ENCODE measurements around the gene MARCHF2.

The MARCHF2 gene

DNA sequence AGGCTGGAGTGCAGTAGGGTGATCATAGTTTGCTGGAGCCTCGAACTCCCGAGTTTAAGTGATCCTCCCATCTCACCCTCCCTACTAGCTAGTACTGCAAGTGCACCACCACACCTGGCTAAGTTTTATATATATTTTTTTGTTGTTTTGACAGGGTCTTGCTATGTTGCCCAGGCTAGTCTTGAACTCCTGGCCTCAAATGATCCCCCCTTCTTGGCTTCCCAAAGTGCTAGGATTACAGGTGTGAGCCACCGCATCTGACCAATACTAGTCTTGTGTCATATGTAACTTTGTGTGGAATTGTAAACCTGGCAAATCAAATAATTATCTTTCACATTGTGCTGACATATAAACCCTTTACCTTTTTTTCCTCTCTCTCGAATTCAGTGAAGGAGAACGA lies 41.9 kb downstream of the MARCHF2 start:
- no peak for DNase-seq

DNA sequence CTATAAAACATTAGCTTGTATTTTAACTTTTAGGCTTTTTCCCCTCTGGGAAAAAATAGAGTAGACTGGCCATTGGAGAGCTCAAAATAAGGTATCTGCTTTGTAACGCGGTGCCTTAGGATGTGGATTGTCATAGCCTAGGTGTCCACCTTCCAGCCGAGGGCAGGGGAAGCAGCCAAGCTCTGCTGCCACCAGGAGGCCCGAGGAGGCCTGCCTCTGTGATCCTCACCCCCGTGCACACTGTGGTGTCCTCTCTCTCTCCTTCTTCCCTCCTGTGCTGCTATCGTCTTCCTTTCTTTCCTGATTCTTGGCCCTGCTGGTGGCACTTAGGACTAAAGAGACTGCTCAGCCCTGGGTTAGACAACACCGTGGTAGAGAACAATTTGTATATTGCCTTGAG lies 43.0 kb downstream of the MARCHF2 start:
- DNase-seq = no peak

DNA sequence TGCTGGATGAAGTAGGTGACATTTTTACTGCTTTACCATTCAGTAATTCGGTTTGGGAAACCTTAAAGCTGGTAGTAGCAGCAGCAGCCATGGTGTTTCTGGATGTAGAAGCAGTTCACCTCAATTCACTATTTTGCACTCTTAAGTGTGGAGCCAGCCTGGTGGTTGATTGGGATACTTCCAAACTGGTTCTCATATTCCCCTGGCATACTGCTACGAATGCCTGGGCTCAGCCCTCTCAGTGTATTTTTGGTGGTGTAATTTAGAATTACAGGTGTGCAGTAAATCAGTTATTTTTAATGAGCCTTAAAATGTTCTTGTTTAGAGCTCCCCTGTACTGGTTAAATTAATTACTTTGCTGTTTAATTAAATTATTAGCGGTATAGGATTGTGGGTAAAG lies 44.1 kb downstream of the MARCHF2 start:
- no peak for DNase-seq

DNA sequence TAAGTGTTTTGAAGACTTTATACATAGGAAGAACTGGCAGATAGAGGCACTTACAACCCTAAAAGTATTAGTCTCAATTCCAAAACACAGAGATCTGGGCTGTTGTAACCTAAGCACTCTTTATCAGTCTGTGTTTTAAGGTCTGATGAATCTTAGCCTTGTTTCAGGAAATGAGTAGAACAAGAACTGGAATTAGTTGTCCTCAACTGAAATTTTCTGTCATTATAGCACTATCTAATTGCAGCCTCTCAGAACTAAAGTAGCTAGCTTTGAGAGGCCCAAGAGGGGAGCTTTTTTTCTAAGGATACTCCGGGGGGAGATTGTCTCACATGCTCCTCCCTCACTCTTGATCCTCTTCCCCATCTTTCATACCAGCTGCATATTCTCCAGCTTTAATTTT lies 44.7 kb downstream of the MARCHF2 start:
- DNase-seq = no peak

DNA sequence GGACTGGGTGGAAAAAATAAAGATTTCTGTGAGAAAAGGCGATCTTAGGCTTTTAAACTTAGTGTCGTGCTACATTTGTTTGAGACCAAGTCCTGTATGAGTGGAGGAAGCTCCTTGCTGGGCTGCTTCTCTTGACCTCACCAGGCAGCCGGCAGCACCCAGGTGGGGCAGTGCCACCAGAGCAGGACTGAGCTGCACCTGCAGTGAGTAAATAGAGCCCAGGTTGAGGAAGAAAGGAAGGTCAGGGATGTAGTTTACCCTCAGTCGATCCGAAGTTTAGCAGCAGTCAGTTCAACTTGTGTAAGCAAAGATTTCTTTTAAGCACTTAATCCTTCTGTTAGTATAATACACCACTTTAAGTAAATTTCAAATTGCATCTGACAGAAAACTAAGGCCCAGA lies 45.3 kb downstream of the MARCHF2 start:
- no peak for DNase-seq

DNA sequence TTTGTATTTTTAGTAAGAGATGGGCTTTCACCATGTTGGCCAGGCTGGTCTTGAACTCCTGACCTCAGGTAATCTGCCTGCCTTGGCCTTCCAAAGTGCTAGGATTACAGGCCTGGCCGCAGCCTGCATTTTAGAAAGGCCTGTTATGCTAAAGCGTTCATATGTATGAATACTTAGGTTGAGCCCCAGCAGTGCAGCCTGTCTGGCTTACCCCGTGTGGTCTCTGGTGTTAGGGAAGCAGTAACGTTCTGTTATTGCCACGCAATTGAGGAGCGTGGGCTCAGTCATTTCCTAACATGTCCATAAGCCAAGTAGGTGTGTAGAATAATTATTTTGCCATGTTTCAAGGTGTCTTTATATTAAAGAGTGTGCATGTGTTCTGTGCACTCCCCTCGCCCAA lies 46.0 kb downstream of the MARCHF2 start:
- no peak for DNase-seq

DNA sequence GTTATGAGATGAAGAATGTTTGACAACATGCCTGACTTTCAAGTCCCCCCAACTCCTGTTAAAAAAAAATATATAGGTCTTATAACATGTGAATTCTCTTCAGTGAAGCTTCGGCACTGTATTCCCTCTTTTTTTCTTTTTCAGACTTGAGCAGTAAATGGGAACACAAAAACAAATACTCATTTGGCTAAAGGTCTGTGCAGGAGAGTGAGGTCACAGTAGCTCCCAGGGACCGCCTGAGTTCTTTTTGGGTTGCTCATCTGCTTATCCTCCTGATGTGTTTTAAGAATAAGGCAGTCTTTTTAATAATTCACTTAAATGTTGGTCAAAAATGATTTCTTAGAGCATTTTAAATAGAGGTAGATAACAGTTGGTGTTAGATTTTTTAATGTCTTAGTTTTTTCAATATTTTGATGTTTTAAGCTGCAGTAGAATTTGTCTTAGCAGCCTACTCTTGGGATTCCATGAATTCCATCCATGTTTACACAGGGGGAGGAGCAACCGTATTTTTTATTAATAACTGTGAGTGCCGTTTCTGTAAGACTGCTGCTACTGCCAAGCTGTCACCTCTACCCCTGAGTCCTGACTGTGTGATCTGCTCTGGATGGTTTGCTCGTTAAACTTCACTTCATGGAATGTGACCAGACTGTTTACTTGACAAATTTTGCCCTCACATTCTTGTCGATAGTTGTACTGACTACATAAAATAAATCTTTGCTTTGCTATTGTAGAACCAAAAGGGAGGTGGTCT lies 46.6 kb downstream of the MARCHF2 start:
- no peak for DNase-seq

DNA sequence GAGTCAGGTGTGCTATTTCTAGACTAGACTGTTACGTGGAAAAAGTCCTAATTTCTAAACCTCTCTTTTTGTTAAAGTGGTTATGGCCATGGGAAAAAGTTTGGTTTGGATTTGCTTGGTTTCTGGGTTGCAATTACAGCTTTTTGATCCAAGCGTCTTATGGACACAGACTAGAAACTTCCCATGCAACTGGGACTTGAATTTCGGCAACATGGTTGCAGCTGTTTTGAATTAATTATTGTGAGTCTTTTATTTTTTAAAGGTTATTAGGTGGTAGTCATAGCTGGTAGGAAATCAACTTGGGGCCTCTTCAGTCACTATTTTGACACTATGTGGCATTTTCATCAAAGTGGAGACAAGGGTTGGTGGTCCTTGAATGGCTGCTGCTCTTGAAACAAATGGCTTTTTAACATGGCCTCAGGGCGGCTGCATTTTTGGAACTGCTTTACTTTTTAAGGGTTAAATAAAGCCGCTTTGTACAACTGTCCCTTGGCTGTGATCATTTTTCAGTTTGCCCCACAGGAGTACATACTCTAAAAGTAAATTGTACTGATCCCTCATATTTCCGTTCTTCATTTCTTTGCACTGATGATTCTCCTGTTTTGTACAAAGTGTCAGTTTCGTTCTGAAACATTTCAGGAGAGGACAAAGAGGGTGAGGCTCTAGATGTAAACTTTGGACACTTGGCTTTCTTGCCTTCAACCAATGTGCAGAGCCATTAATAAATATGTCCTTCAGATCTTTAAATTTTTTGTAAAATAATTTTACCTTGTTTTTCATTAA lies 47.6 kb downstream of the MARCHF2 start:
- no peak for DNase-seq

DNA sequence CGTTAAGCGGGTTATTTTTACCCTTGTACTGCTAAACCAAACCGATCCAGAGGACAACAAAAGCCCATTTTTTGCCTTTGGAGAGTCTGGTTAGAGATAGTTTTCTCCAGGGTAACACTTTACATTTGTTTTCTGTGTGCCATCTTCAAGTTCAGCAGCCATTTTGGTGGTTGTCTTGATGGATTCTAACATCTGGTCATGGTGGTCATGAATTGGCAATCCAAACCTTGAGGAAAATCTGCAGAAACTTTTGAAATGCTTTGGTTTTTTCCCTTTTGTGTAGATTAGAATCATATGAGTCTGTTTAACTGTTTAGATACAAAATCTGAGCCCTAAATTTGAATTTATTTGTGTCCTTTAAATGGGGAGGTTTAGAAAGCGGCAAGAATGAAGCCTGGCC lies 48.3 kb downstream of the MARCHF2 start:
- no peak for DNase-seq

DNA sequence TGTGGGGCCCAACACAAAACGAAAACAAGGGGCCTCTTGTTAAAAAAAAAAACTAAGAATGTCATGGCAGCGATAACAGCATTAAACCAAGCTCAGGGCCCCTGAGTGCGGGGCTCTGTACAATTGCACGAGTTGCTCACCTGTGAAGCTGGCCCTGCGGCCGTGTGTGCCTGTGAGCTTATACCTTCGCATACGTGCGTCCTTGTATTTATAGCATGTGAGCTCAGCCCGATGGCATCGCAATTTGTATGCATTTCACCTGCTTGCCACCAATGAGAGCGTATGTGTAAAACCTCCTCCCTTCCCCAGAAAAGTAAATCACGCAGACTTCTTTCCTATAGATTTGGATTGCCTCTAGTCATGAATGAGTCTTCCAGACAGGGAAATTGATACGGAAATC lies 48.8 kb downstream of the MARCHF2 start:
- no peak for DNase-seq

DNA sequence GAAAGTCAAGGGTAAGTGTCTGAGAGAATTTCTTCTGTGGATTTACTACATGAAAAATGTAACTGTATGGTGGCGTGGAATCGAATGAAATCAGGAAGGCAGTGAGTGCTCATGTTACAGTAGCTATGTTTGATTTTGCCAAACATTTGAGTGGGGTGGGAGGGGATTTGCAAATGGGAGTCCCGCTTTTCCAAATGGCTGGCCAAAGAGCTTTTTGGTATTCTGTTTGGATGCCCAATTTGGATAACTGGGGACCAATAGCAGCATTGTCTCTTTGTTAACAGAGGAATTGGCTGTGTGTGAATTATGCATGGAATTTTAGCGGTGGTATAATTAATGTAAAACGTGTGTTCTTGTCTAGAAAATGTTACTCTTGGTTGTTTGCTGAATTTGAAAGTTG lies 49.5 kb downstream of the MARCHF2 start:
- no peak for DNase-seq

DNA sequence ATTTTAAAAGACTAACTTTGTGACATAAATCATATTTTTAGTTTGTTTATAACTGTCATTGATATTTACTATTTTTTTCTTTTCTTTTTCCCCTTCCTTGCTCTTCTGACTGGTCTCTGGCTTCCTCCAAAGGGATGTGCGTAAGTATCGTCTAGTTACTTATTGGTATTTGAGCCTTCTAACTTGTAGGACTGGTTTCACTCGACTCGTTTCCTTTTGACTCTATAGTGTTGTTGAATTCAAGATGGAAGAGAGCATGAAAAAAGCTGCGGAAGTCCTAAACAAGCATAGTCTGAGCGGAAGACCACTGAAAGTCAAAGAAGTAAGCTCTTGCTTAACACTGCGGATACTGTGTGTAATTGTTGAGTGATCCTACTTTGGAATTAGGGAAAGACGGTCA lies 50.3 kb downstream of the MARCHF2 start:
- DNase-seq = no peak

DNA sequence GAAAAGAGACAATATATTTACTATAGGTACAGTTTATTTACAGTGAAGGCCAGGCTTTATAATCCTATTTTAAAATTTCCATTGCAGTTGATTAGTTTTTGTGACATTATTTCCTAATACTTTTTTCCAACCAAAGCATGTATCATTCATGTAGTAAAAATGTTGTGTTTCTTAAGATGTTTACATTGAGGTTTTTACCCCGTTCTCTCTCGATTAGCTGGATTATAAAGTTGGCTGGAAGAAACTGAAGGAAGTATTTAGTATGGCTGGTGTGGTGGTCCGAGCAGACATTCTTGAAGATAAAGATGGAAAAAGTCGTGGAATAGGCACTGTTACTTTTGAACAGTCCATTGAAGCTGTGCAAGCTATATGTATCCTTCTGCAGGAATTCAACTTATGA lies 52.9 kb downstream of the MARCHF2 start:
- DNase-seq = no peak

DNA sequence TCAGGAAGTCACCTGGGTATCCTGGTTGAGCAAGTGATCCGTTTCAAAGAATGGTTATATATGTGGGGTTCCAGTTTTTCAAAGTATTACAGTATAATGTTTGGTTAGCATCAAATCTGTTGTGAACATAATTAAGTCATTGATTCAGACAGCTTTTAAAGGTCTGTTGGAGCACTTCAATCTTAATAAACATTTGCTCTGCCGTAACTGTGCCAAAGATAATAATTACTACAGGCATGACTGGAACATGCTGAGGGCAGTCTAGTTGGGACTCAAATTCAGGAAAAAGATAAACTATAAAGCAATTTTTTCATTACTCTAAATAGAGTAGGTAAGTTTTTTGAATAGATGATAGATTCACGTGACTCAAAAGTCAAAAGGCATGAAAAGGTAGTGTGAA lies 55.0 kb downstream of the MARCHF2 start:
- DNase-seq = no peak

DNA sequence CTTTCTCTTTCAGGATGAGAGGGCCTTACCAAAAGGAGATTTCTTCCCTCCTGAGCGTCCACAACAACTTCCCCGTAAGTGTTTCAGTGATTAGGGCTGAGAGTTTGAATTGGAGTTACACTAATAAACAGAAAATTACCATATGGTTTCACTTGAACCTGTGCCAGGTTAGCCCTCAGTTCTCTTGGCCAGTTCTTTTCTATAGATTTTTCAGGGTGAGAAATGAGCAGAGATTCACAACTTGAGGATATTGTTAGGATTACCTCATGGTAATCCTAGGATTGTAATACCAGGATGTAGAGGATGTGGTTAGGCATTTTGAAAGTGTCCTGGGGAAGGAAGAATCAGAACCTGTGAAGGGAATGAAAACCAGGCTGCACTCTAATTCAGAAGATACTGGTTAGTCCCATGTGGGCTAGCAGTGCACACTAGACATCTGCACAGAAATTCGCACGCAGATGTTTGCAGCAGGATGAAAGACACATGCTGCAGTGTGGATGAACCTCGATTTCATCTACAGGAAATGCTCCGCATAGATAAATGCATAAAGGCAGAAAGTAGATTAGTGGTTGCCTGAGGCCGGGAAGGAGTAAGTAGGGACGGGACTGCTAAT lies 55.8 kb downstream of the MARCHF2 start:
- DNase-seq = no peak

DNA sequence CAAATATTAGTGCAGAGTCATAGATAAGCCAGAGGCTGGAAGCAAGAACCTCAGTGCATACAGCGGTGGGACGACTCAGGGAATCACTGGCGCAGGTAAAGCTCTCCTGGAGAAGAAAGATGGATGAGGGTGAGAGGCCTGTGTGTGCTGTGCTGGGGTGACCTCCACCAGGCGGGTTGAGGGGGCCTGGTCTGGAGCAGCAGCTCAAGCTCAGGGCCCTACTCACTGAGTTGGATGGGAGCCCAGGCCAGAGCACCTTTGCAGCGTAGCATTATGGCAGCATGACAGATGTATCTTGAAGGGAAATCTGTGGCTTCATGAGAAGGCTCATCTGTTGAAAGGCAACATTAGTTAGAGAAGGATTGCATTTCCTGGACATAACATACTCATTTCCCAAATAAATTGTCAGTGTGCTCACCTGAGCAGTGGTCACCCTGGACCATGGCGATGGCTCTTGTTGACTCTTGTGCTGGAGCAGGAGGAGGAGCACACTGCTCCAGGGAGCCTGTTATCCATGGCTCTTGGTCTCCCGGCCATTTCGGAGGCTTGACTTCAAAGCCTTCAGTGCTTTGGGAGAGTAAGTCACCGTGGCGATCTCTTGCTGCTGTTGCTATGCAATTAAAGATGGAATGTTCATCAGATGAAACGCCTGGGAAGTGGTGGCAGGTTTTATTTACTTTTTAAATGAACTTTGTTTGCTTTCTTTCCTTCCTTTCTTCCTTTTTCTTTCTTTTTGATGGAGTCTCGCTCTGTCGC lies 56.7 kb downstream of the MARCHF2 start:
- DNase-seq = no peak

DNA sequence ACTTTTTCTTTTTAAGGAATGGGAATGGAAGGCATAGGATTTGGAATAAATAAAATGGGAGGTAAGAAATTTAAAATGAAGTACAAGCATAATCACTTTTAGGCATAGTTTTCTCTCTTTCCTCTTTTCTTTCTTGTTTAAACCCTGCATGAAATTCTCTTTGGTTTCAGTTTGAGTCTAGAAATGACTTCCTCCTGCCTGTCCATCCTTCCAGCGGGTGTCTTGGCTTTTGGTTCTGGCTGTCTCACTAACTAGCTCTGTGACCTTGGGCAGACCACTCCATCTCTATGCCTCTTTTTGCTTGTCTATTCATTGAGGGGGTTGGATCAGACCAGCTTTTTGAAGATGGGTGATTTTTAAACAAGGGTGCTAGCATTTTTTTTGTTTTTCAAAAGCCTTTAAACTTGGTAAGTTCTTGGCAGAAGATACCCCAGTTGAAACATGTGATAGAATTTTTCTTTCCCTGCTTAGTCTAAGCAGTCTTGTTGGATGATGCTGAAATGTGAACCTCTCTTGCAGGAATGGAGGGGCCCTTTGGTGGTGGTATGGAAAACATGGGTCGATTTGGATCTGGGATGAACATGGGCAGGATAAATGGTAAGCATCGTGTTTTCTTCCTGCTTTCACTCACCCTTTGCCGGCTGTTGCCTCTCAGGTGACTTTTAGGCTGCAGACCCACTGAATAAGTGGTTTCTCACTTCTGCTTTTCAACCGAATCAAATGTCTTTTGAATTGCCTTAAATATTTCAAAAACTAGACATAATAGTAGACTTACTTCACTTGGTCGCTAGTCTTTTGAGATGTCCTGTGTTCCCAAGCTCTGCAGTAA lies 60.8 kb downstream of the MARCHF2 start:
- DNase-seq = no peak

DNA sequence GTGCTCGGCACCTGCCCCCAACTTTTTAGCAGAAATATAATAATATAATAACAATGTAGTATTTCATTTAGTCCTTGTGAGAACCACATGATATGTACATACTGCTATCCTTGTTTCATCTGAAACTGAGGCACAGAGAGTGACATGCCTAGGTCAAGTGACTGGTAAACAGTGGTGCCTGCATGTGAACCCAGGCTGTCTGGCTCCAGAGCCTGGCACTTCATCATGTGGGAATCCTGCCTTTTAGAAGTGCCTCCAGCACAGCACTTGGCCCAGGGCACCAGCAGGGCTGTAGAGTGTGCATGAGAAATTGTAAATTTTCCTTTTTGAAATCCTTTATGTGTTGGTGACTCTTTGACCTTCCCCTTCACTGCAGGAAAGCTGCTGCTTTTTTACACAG lies 61.9 kb downstream of the MARCHF2 start:
- no peak for DNase-seq

DNA sequence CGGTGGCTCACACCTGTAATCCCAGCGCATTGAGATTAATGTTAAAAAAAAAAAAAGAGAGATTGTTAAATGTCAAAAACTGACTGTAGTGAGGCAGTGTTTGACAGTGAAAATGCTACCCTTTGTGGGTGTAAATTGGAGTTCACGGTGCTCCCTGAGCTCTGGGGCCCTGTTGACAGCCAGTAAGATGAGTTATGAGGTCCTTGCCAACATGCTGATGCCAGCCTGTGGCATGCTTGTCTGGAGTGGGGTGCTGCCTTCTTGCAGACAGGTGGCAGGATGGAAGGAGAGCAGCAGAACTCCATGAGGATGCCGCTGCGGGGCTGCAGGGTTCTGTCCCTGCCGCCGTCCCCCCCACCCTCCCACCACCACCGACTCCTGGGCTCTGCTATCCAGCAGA lies 63.4 kb downstream of the MARCHF2 start:
- DNase-seq = no peak

DNA sequence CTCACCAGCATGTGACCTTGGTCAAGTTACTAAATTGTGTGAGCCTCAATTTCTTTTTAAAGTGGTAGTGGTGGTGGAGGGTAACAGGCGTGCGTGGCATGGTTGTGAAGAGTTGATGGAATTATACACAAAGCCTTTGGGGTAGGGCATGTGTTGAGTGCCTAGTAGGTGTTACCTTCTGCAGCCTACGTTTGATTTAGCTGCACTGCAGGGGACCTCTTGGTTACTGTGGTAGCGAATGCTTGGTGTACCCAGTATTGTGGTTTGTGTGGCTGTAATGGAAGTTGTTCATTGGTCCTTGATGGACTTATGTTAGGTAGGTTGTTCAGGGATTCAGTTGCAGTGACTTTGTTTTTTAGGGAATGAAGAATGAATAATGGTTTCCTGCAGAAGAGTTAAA lies 64.8 kb downstream of the MARCHF2 start:
- no peak for DNase-seq

DNA sequence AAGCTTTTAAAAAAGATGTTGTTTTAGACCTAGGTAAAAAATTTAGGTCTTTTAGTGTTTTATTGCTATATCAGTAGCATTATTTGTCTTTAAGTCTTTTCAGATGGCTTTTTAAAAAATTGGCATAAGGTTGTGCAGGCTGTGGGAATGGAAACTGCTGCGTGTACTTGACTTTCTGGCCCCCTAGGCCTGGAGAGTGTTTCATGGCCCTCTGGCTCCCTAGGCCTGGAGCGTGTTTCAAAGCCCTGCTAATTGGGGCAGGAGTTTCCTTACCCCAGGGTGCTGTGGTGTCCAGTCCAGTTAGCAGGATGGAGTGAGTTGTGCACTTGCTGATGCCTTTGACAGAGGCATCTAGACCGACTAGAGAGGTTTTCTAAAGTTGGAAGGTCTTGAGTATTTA lies 65.5 kb downstream of the MARCHF2 start:
- DNase-seq = no peak

DNA sequence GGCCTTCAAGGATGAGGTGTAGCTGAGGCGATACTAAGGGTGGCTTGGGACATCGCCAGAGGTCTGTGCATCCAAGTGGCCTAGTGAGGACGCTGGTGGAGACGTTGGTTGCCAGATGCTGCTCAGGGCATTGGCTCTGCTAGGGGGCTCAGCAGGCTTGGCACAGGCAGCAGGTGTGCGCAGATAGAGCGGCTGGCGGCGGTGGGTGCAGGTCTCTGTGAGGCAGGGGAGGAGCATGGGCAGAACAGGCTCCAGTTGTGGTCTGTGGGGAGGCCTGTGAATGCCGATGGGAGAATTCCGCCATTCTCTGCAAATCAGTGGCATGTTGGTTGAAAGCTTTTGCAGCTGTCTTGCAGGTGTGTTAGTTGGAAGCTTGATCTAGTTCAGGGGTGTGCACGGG lies 68.1 kb downstream of the MARCHF2 start:
- DNase-seq = no peak

DNA sequence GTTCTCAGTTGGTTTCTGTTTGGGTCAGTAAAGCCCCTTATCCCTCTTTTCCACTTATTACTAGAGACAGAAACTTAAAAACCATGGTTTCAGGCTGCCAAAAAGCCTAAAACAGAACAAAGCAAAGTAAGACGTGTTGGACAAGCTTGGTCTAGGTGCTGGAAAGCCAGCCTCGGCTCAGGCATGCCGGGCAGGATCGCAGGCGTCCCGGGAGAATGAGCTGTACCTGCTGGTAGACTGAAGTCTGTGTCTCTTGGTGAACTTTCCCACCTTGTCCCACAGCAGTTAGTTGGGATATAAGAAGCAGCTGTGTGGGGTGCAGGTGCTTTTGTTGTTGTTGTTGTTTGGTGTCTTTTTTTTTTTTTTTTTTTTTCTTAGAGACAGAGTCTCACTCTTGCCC lies 68.5 kb downstream of the MARCHF2 start:
- no peak for DNase-seq

Measured in NCI-H1092 (cell line).